Measurements from ENCODE around the gene RAMACL.
"Not testable (repeated sequence)": the region's sequence is repeated elsewhere in the genome, so short reads cannot be mapped to it uniquely, and the experiment has no call there.

The RAMACL gene

GRCh38 chr6:166543603-166544295 lies 42.7 kb downstream of the RAMACL start:
- Mint-ChIP-seq H3K27ac (no peak overlapping the region), H3K27me3 (no peaks in the 10 kb centered on the region), H3K9me3 (no peaks in the 10 kb centered on the region), H3K4me3 (no peak overlapping the region), H3K4me1 (peaks cover 27% of the 10 kb centered on the region)
- no peak for DNase-seq
- no peak for ATAC-seq

GRCh38 chr6:166542580-166542912 lies 43.9 kb downstream of the RAMACL start:
- H3K4me3 Mint-ChIP-seq: no peak overlapping the region
- H3K27me3 Mint-ChIP-seq: no peaks in the 10 kb centered on the region
- DNase-seq: no peak
- no peak overlapping the region for H3K27ac Mint-ChIP-seq
- H3K9me3 Mint-ChIP-seq: no peaks in the 10 kb centered on the region
- ATAC-seq: no peak
- H3K4me1 Mint-ChIP-seq: peaks cover 30% of the 10 kb centered on the region

- no peak for DNase-seq
- H3K4me1 Mint-ChIP-seq: peaks cover 30% of the 10 kb centered on the region
- H3K27ac Mint-ChIP-seq: peak overlapping the region; percentile 36 to 73
- peak overlapping the region; percentile 27 to 54 for H3K4me3 Mint-ChIP-seq
- no peaks in the 10 kb centered on the region for H3K27me3 Mint-ChIP-seq
- H3K9me3 Mint-ChIP-seq: no peaks in the 10 kb centered on the region
- ATAC-seq: no peak
These were observed 44.5 kb downstream of the RAMACL start for GRCh38 chr6:166541876-166542579.

- Mint-ChIP-seq H3K4me1 (peaks cover 30% of the 10 kb centered on the region), H3K27me3 (no peaks in the 10 kb centered on the region), H3K9me3 (no peaks in the 10 kb centered on the region), H3K27ac (peak overlapping the region in 1 of 2 donors; percentile 73), H3K4me3 (peak overlapping the region; percentile 45 to 54)
- peak; percentile 4 for ATAC-seq
- DNase-seq: no peak
These were observed 45.1 kb downstream of the RAMACL start for GRCh38 chr6:166541366-166541765.

- Mint-ChIP-seq H3K4me3 (peak overlapping the region; percentile 45 to 54), H3K4me1 (peaks cover 30% of the 10 kb centered on the region), H3K27me3 (no peaks in the 10 kb centered on the region), H3K27ac (no peak overlapping the region), H3K9me3 (no peaks in the 10 kb centered on the region)
- ATAC-seq (peak; percentile 88), DNase-seq (peak; percentile 22 to 41)
These were observed 45.7 kb downstream of the RAMACL start for GRCh38 chr6:166540631-166541331.

- DNase-seq (no peak), ATAC-seq (no peak)
- H3K4me1 Mint-ChIP-seq: peaks cover 30% of the 10 kb centered on the region
- no peak overlapping the region for H3K27ac Mint-ChIP-seq
- H3K27me3 Mint-ChIP-seq: no peaks in the 10 kb centered on the region
- no peak overlapping the region for H3K4me3 Mint-ChIP-seq
- H3K9me3 Mint-ChIP-seq: no peaks in the 10 kb centered on the region
These were observed 46.9 kb downstream of the RAMACL start for GRCh38 chr6:166539543-166539942.

GRCh38 chr6:166539011-166539385 lies 47.5 kb downstream of the RAMACL start:
- peaks cover 30% of the 10 kb centered on the region for H3K4me1 Mint-ChIP-seq
- not testable (repeated sequence) for H3K27me3 Mint-ChIP-seq, H3K9me3 Mint-ChIP-seq, H3K4me3 Mint-ChIP-seq, DNase-seq, ATAC-seq
- H3K27ac Mint-ChIP-seq: peak overlapping the region in 1 of 2 donors; percentile 64

- Mint-ChIP-seq H3K9me3 (no peaks in the 10 kb centered on the region), H3K4me1 (peaks cover 30% of the 10 kb centered on the region), H3K27me3 (no peaks in the 10 kb centered on the region), H3K27ac (peak overlapping the region in 1 of 2 donors; percentile 64), H3K4me3 (no peak overlapping the region)
- ATAC-seq: no peak
- DNase-seq: no peak
These were observed 48.0 kb downstream of the RAMACL start for GRCh38 chr6:166538297-166539010.

- peaks cover 12% of the 10 kb centered on the region for H3K4me1 Mint-ChIP-seq
- H3K27me3 Mint-ChIP-seq: no peaks in the 10 kb centered on the region
- DNase-seq: no peak
- no peak overlapping the region for H3K4me3 Mint-ChIP-seq
- no peak for ATAC-seq
- no peak overlapping the region for H3K27ac Mint-ChIP-seq
- no peaks in the 10 kb centered on the region for H3K9me3 Mint-ChIP-seq
These were observed 51.6 kb downstream of the RAMACL start for GRCh38 chr6:166534658-166535406.

- Mint-ChIP-seq H3K27ac (peak overlapping the region in 1 of 2 donors; percentile 27), H3K27me3 (no peaks in the 10 kb centered on the region), H3K4me3 (no peak overlapping the region), H3K4me1 (no peaks in the 10 kb centered on the region), H3K9me3 (no peaks in the 10 kb centered on the region)
- ATAC-seq: no peak
- no peak for DNase-seq
These were observed 53.2 kb downstream of the RAMACL start for GRCh38 chr6:166533205-166533824.
